ENCODE measurements around the gene PIANP. TPM values are rescaled to one million over a fixed set of nuclear protein-coding genes. Genes with fewer than 3 reads are reported as not detected.

Gene PIANP
- total and polyA plus RNA-seq, 2 of the 4 experiments (the other 2 are of a cell fraction) = 0.18 to 6.8 TPM

- H4K5ac ChIP-seq (ENCODE audit: low read depth, low read length) = no peak overlapping the region
- H3K56ac ChIP-seq (ENCODE audit: extremely low read depth, insufficient read depth, low read length) = no peak overlapping the region
- dilution Hi-C loops (cut with HindIII; ENCODE audit: low sequenced_read_pairs, unreplicated experiment) (no loop called here), intact Hi-C loops (cut with micrococcal nuclease) (no loop called here), in situ Hi-C loops (cut with MboI; ENCODE audit: low sequenced_read_pairs) (no loop called here)
- H2AFZ ChIP-seq (replicated peaks; ENCODE audit: low read length, poor library complexity) = no peak overlapping the region
- H2AK5ac ChIP-seq (ENCODE audit: low read depth, low read length) = no peak overlapping the region
- no TSS peak for BruUV-seq (replicated peaks)
- ChIA-PET CTCF (interaction anchor here (0.6 kb wide), 1 partner anchor 156 kb away, joined by 3 read pairs; no protein-coding TSS in a partner anchor), POLR2A (ENCODE audit: unreplicated experiment) (interaction anchor here (0.6 kb wide), 1 partner anchor 19 kb away, joined by 3 read pairs; the partner anchor contains the start of gene COPS7A)
- H3K9ac ChIP-seq (ENCODE audit: low read depth, low read length) = no peak overlapping the region
- H2BK5ac ChIP-seq (ENCODE audit: low read depth, low read length, poor library complexity, severe bottlenecking) = no peak overlapping the region
- H3K23ac ChIP-seq (ENCODE audit: low read depth, low read length) = no peak overlapping the region
- H4K8ac ChIP-seq (ENCODE audit: low read depth in 2 of 2, low read length in 2 of 2) = no peak overlapping the region
- peaks cover 21% of the 10 kb centered on the region for H3K36me3 ChIP-seq (ENCODE audit: control insufficient read depth, insufficient read depth, low read length)
- H3K4me1 ChIP-seq (ENCODE audit: control insufficient read depth, insufficient read depth, low read length) = no peaks in the 10 kb centered on the region
- no peak for DNase-seq
- H2BK15ac ChIP-seq (ENCODE audit: low read depth, low read length) = no peak overlapping the region
- peaks cover 4% of the 10 kb centered on the region; the same call in 1 of the 2 replicates for H4K20me1 ChIP-seq (ENCODE audit: insufficient read depth, low read length)
- H3K4me2 ChIP-seq (ENCODE audit: low read depth, low read length) = no peak overlapping the region
- TF ChIP-seq MXI1 (IDR thresholded peaks at IDR 0.05; ENCODE audit: borderline replicate concordance, low read depth, low read length) = no peak
- no peak for TF ChIP-seq RAD21 (IDR thresholded peaks at IDR 0.05; ENCODE audit: low read length)
- TF ChIP-seq FOS (IDR thresholded peaks at IDR 0.05; ENCODE audit: low read depth, low read length) = no peak
- TF ChIP-seq MAZ (IDR thresholded peaks at IDR 0.05; ENCODE audit: borderline replicate concordance, low read depth, low read length) = no peak
- no peak for TF ChIP-seq POLR2A (IDR thresholded peaks at IDR 0.05; ENCODE audit: low read depth, low read length)
- TF ChIP-seq ELK1 (IDR thresholded peaks at IDR 0.05; ENCODE audit: borderline replicate concordance, low read depth, low read length) = no peak
- TF ChIP-seq SMC3 (IDR thresholded peaks at IDR 0.05; ENCODE audit: low read depth, low read length) = no peak
- no peak for TF ChIP-seq USF2 (IDR thresholded peaks at IDR 0.05; ENCODE audit: low read depth, low read length)
- no peak for TF ChIP-seq BHLHE40 (IDR thresholded peaks at IDR 0.05; ENCODE audit: low read depth, low read length)
- no peak for TF ChIP-seq CTCF (conservative IDR thresholded peaks at IDR 0.05; ENCODE audit: low read depth, low read length)
- TF ChIP-seq NFE2L2 (IDR thresholded peaks at IDR 0.05; ENCODE audit: low read depth, low read length) = no peak
- no peak for TF ChIP-seq MAFK (IDR thresholded peaks at IDR 0.05; ENCODE audit: low read depth, low read length)
- no peak for TF ChIP-seq RFX5 (IDR thresholded peaks at IDR 0.05; ENCODE audit: low read depth, low read length)
- no peak for TF ChIP-seq CHD1 (IDR thresholded peaks at IDR 0.05; ENCODE audit: low read depth, low read length)
- H4K91ac ChIP-seq (ENCODE audit: insufficient read depth, low read depth, low read length) = no peak overlapping the region
- H3K27me3 ChIP-seq (ENCODE audit: control insufficient read depth, insufficient read depth, low read length) = no peaks in the 10 kb centered on the region
- H3K9me3 ChIP-seq (ENCODE audit: control insufficient read depth, insufficient read depth, low read length) = no peaks in the 10 kb centered on the region
- no peak overlapping the region for H3K4ac ChIP-seq (ENCODE audit: low read depth, low read length)
- 0 out of 4 replicates have a peak, but pooled peaks cover 0 to 5% of the 10 kb centered on the region in 2 experiments for H3K79me1 ChIP-seq (ENCODE audit: low read depth in 1 of 2, low read length in 2 of 2)
- no peak overlapping the region for H2AK9ac ChIP-seq (replicated peaks; ENCODE audit: low read depth, low read length, poor library complexity)
- no peak overlapping the region for H3K27ac ChIP-seq (ENCODE audit: insufficient read depth, low read length)
- H3K4me3 ChIP-seq (ENCODE audit: insufficient read depth, low read depth, low read length) = no peak overlapping the region
- WGBS, 2 experiments (ENCODE audit: extremely low coverage in 2 of 2, insufficient read length in 1 of 2) = no CpG with 5 or more reads among the region's 3 CpGs
- no peak overlapping the region for H2BK120ac ChIP-seq (ENCODE audit: low read depth, low read length)
- H3K18ac ChIP-seq (ENCODE audit: low read depth, low read length) = no peak overlapping the region
- ATAC-seq (ENCODE audit: low read depth) = no peak
- H3K14ac ChIP-seq (replicated peaks; ENCODE audit: low read depth, low read length) = no peak overlapping the region
- no peak overlapping the region for H2BK20ac ChIP-seq (ENCODE audit: low read depth, low read length)
- 0 out of 2 replicates have a peak, but pooled peaks cover 4% of the 10 kb centered on the region for H3K9me1 ChIP-seq (ENCODE audit: insufficient read depth, low read length)
Observed at GRCh38 chr12:6742834-6743233, 42.2 kb upstream of the PIANP start.

Data from IMR-90 (cell line).